ENCODE measurements around the gene APBA3. TPM values are rescaled to one million over a fixed set of nuclear protein-coding genes. Genes with fewer than 3 reads are reported as not detected.
A peak's percentile ranks its signal among the peaks of the same experiment; 100 is the strongest.

Gene APBA3
- total and polyA plus RNA-seq, 9 of the 15 experiments (the other 6 are each of a cell fraction or from before 2014, with no cell fraction given) = 0.10 to 29.5 (median 11.5) TPM

DNA sequence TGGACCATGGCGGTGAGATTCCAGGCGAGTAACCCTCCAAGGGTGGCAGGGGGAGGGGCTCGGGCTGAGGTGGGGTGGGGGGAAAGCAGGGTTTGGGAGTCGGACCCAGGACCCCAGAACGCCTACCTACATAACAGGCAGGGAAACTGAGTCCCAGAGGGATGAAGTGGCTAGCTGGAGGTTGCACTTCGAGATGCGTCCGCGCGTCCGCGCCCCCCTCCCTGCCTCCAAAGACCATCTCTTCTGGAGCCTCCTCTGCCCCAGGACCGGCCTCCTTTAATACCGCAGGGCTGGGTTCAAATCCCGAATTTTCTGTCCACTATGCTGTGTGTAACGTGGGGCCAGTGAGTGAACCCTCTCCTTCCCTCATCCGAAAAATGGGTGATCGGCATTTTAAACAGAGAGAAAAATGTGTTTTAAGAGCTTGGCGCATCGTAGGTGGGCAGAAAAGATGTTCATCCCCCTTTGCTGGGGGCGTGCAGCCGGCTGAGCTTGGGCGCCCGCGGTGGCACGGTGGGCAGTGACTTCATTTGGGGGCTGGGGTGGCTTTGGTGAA, 39.5 kb downstream of the APBA3 start:
- intact Hi-C loops (cut with micrococcal nuclease) = loop anchor here (2.0 to 5.0 kb wide), 3 partner anchors 41 to 125 kb away; partner anchors contain the start of gene MRPL54
- no peaks in the 10 kb centered on the region for H3K9me1 ChIP-seq (ENCODE audit: control insufficient read depth, insufficient read depth, low read length)
- H3K4me3 ChIP-seq = 0 out of 2 replicates have a peak overlapping the region, but pooled peaks have one; percentile 10
- 12% methylated on average over 22 of the region's 26 CpGs for WGBS (ENCODE audit: insufficient coverage, low coverage, missing lambda C conversion rate)
- H3K36me3 ChIP-seq (ENCODE audit: control insufficient read depth, insufficient read depth, low read length) = no peaks in the 10 kb centered on the region
- H3K79me2 ChIP-seq (ENCODE audit: control insufficient read depth, insufficient read depth, low read length) = no peaks in the 10 kb centered on the region
- no peak overlapping the region for H3K27ac ChIP-seq (ENCODE audit: extremely low read depth, low read depth, low read length)
- in situ Hi-C loops (cut with MboI) = no loop called here
- no peak for ATAC-seq
- H2AFZ ChIP-seq (ENCODE audit: low read depth, low read length) = no peak overlapping the region
- no peaks in the 10 kb centered on the region for H3K27me3 ChIP-seq (ENCODE audit: control insufficient read depth in 2 of 2, insufficient read depth in 2 of 2, low read length in 2 of 2)
- H3K9ac ChIP-seq (ENCODE audit: insufficient read depth in 1 of 2, low read depth in 2 of 2, low read length in 2 of 2) = peak overlapping the region in 1 of 2 experiments; percentile 43; a peak in 1 of 4 replicates
- ChIA-PET CTCF (ENCODE audit: low intra/inter-chr PET ratio) (no interaction called here), POLR2A (interaction anchor here (0.6 kb wide), 1 partner anchor 1245 kb away, joined by 4 read pairs; no protein-coding TSS in a partner anchor)
- BruUV-seq (replicated peaks) = no TSS peak
- H3K4me2 ChIP-seq (ENCODE audit: insufficient read depth, low read length) = peak overlapping the region; percentile 30
- DNase-seq (ENCODE audit: extremely low read depth in 1 of 4, low spot score in 3 of 4) = peak in 1 of 4 experiments; percentile 3
- H3K4me1 ChIP-seq (replicated peaks in 1 of 2; ENCODE audit: control insufficient read depth in 2 of 2, insufficient read depth in 2 of 2, low read length in 2 of 2) = peaks cover 7 to 31% of the 10 kb centered on the region in 2 experiments; a peak in 3 of 5 replicates
- H3K9me3 ChIP-seq (replicated peaks; ENCODE audit: control insufficient read depth, insufficient read depth, low read depth, low read length) = no peaks in the 10 kb centered on the region
- H4K20me1 ChIP-seq (replicated peaks; ENCODE audit: control insufficient read depth, insufficient read depth, low read length) = no peaks in the 10 kb centered on the region
- TF ChIP-seq, protein P1, sequence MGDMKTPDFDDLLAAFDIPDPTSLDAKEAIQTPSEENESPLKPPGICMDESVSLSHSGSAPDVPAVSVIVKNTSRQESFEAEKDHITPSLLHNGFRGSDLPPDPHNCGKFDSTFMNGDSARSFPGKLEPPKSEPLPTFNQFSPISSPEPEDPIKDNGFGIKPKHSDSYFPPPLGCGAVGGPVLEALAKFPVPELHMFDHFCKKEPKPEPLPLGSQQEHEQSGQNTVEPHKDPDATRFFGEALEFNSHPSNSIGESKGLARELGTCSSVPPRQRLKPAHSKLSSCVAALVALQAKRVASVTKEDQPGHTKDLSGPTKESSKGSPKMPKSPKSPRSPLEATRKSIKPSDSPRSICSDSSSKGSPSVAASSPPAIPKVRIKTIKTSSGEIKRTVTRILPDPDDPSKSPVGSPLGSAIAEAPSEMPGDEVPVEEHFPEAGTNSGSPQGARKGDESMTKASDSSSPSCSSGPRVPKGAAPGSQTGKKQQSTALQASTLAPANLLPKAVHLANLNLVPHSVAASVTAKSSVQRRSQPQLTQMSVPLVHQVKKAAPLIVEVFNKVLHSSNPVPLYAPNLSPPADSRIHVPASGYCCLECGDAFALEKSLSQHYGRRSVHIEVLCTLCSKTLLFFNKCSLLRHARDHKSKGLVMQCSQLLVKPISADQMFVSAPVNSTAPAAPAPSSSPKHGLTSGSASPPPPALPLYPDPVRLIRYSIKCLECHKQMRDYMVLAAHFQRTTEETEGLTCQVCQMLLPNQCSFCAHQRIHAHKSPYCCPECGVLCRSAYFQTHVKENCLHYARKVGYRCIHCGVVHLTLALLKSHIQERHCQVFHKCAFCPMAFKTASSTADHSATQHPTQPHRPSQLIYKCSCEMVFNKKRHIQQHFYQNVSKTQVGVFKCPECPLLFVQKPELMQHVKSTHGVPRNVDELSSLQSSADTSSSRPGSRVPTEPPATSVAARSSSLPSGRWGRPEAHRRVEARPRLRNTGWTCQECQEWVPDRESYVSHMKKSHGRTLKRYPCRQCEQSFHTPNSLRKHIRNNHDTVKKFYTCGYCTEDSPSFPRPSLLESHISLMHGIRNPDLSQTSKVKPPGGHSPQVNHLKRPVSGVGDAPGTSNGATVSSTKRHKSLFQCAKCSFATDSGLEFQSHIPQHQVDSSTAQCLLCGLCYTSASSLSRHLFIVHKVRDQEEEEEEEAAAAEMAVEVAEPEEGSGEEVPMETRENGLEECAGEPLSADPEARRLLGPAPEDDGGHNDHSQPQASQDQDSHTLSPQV (IDR thresholded peaks at IDR 0.05) = no peak
- TF ChIP-seq FOXM1 (IDR thresholded peaks at IDR 0.05; ENCODE audit: low read depth) (no peak), FOXM1 (CRISPR knock-in tag; IDR thresholded peaks at IDR 0.05; ENCODE audit: low read depth) (0 out of 2 replicates have a peak, but pooled peaks have one; percentile 10)
- no peak for FAIRE-seq
